Measurements from ENCODE around the gene BCAT1. TPM values are rescaled to one million over a fixed set of nuclear protein-coding genes. Genes with fewer than 3 reads are reported as not detected.

The BCAT1 gene
- total RNA-seq, 2 experiments from 2014 or later: 53.3 to 55.6 TPM

- no peak for TF ChIP-seq CTCF (IDR thresholded peaks at IDR 0.05)
- CTCF ChIA-PET: interaction anchor here (0.8 to 4.7 kb wide), 6 partner anchors 13 to 403 kb away, joined by 3 to 32 read pairs (median 4); no protein-coding TSS in a partner anchor
- H3K4me1 Mint-ChIP-seq (ENCODE audit: low read depth): peaks cover 35% of the 10 kb centered on the region
These were observed 110.4 kb downstream of the BCAT1 start for GRCh38 chr12:24838531-24838950.

GRCh38 chr12:24835377-24835776, 113.5 kb downstream of the BCAT1 start:
- CTCF ChIA-PET: interaction anchor here (0.8 to 1.7 kb wide), 6 partner anchors 8 to 156 kb away, joined by 3 to 5 read pairs (median 3); no protein-coding TSS in a partner anchor

More at GRCh38 chr12:24838531-24838950, 110.4 kb downstream of the BCAT1 start:
- POLR2A ChIA-PET: interaction anchor here (0.9 to 2.0 kb wide), 7 partner anchors 39 to 213 kb away, joined by 3 to 12 read pairs (median 4); no protein-coding TSS in a partner anchor
- H3K27ac Mint-ChIP-seq: peak overlapping the region; percentile 80
- peaks cover 21% of the 10 kb centered on the region for H3K36me3 Mint-ChIP-seq (ENCODE audit: low read depth)
- H3K27me3 Mint-ChIP-seq: peaks cover 6% of the 10 kb centered on the region
- ATAC-seq: no peak
- peak; percentile 64 for DNase-seq
- intact Hi-C loops (cut with micrococcal nuclease): loop anchor here (2.0 to 5.0 kb wide), 4 partner anchors 36 to 1631 kb away; partner anchors contain the start of gene BCAT1
- no peak overlapping the region for H3K4me3 Mint-ChIP-seq
- no peaks in the 10 kb centered on the region for H3K9me3 Mint-ChIP-seq

GRCh38 chr12:24833513-24833912, 115.4 kb downstream of the BCAT1 start:
- TF ChIP-seq CTCF (IDR thresholded peaks at IDR 0.05): no peak
- no peak for DNase-seq

More at GRCh38 chr12:24835377-24835776, 113.5 kb downstream of the BCAT1 start:
- Mint-ChIP-seq H3K4me3 (no peak overlapping the region), H3K9me3 (no peaks in the 10 kb centered on the region), H3K27me3 (peaks cover 2% of the 10 kb centered on the region), H3K27ac (no peak overlapping the region), H3K36me3 (ENCODE audit: low read depth) (peaks cover 15% of the 10 kb centered on the region), H3K4me1 (ENCODE audit: low read depth) (peaks cover 28% of the 10 kb centered on the region)
- ATAC-seq (no peak), DNase-seq (no peak)
- no peak for TF ChIP-seq CTCF (IDR thresholded peaks at IDR 0.05)
- POLR2A ChIA-PET: no interaction called here
- intact Hi-C loops (cut with micrococcal nuclease): loop anchor here (5.0 kb wide), 3 partner anchors 33 to 1628 kb away; partner anchors contain the start of gene BCAT1

GRCh38 chr12:24823808-24824515, 124.9 kb downstream of the BCAT1 start:
- no peak overlapping the region for H3K27ac Mint-ChIP-seq
- ChIA-PET CTCF (no interaction called here), POLR2A (no interaction called here)
- intact Hi-C loops (cut with micrococcal nuclease): no loop called here
- no peaks in the 10 kb centered on the region for H3K9me3 Mint-ChIP-seq
- H3K4me3 Mint-ChIP-seq: no peak overlapping the region
- peaks cover 18% of the 10 kb centered on the region for H3K36me3 Mint-ChIP-seq (ENCODE audit: low read depth)
- DNase-seq (no peak), ATAC-seq (no peak)
- peaks cover 29% of the 10 kb centered on the region for H3K4me1 Mint-ChIP-seq (ENCODE audit: low read depth)
- no peaks in the 10 kb centered on the region for H3K27me3 Mint-ChIP-seq
- TF ChIP-seq CTCF (IDR thresholded peaks at IDR 0.05): no peak

More at GRCh38 chr12:24833513-24833912, 115.4 kb downstream of the BCAT1 start:
- intact Hi-C loops (cut with micrococcal nuclease): no loop called here
- Mint-ChIP-seq H3K36me3 (ENCODE audit: low read depth) (peaks cover 11% of the 10 kb centered on the region), H3K27ac (no peak overlapping the region), H3K4me3 (no peak overlapping the region), H3K9me3 (no peaks in the 10 kb centered on the region), H3K4me1 (ENCODE audit: low read depth) (peaks cover 11% of the 10 kb centered on the region), H3K27me3 (peaks cover 2% of the 10 kb centered on the region)
- ATAC-seq: no peak
- CTCF ChIA-PET: no interaction called here
- POLR2A ChIA-PET: no interaction called here
